IMR-90 (cell line): ENCODE measurements around the gene CCN5.

ENCODE experiments used
- BHLHE40 ChIP-seq: fragments of 150-350 bp; IDR thresholded peaks from 2 replicates; pipeline ENCODE4 v1.6.1; 2016; ENCODE audit warnings: mild to moderate bottlenecking, low read depth, low read length
- CEBPB ChIP-seq: IDR thresholded peaks from 2 replicates; pipeline ENCODE4 v1.6.1; 2012; ENCODE audit warnings: low read depth, low read length, improper control_type of control experiment
- CHD1 ChIP-seq: IDR thresholded peaks from 2 replicates; pipeline ENCODE4 v1.6.1; 2012; ENCODE audit warnings: low read depth, low read length, improper control_type of control experiment
- FOS ChIP-seq: fragments of 150-350 bp; IDR thresholded peaks from 2 replicates; pipeline ENCODE4 v1.6.1; 2016; ENCODE audit warnings: low read depth, low read length
- MAFK ChIP-seq: IDR thresholded peaks from 2 replicates; pipeline ENCODE4 v1.6.1; 2012; ENCODE audit warnings: low read depth, low read length, improper control_type of control experiment
- MAZ ChIP-seq: IDR thresholded peaks from 2 replicates; pipeline ENCODE4 v1.6.1; 2012; ENCODE audit warnings: low read depth, mild to moderate bottlenecking, low read length, improper control_type of control experiment, moderate library complexity, borderline replicate concordance
- MXI1 ChIP-seq: IDR thresholded peaks from 2 replicates; pipeline ENCODE4 v1.6.1; 2012; ENCODE audit warnings: low read depth, mild to moderate bottlenecking, low read length, moderate library complexity, borderline replicate concordance
- POLR2A ChIP-seq: IDR thresholded peaks from 2 replicates; pipeline ENCODE4 v1.6.1; 2012; ENCODE audit warnings: mild to moderate bottlenecking, low read depth, low read length
- RAD21 ChIP-seq: IDR thresholded peaks from 2 replicates; pipeline ENCODE4 v1.6.1; 2012; ENCODE audit warnings: low read length, improper control_type of control experiment
- RFX5 ChIP-seq: IDR thresholded peaks from 2 replicates; pipeline ENCODE4 v1.8.0; 2012; ENCODE audit warnings: low read depth, mild to moderate bottlenecking, low read length, moderate library complexity
- SMC3 ChIP-seq: fragments of 150-350 bp; IDR thresholded peaks from 2 replicates; pipeline ENCODE4 v1.6.1; 2016; ENCODE audit warnings: low read depth, mild to moderate bottlenecking, antibody characterized with exemption, low read length, moderate library complexity
- TF ChIP-seq, protein P1 (sequence below): conservative IDR thresholded peaks from 2 replicates; pipeline ENCODE4 v1.5.1; 2012; ENCODE audit warnings: mild to moderate bottlenecking, low read depth, low read length, improper control_type of control experiment
- TF ChIP-seq, protein P2 (sequence below): fragments of 150-350 bp; IDR thresholded peaks from 2 replicates; pipeline ENCODE4 v1.6.1; 2016; ENCODE audit warnings: low read depth, mild to moderate bottlenecking, low read length, moderate library complexity, borderline replicate concordance
- TF ChIP-seq, protein P3 (sequence below): fragments of 150-350 bp; IDR thresholded peaks from 2 replicates; pipeline ENCODE4 v1.6.1; 2017; ENCODE audit warnings: mild to moderate bottlenecking, antibody characterized with exemption, low read length, low read depth

DNA sequence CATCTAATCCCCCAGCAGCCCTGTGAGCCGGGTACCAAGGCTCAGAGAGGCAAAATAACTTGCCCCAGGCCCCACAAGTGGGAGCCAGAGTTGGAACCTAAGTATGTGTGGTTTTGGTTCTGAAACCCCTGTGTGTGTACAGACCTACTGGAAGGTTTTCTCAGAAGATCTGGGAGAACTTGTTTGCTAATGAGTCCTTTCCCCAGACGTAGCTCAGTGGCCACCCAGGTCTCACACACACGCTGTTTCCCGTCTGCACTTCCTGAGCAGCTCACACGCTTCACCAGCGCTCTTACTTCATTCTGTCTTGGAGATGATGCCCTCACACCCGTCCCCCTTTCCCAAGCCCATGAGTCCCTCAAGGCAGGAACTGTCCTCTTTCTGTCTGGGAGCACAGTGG, 8.2 kb downstream of the CCN5 start:
- TF ChIP-seq, protein P1, sequence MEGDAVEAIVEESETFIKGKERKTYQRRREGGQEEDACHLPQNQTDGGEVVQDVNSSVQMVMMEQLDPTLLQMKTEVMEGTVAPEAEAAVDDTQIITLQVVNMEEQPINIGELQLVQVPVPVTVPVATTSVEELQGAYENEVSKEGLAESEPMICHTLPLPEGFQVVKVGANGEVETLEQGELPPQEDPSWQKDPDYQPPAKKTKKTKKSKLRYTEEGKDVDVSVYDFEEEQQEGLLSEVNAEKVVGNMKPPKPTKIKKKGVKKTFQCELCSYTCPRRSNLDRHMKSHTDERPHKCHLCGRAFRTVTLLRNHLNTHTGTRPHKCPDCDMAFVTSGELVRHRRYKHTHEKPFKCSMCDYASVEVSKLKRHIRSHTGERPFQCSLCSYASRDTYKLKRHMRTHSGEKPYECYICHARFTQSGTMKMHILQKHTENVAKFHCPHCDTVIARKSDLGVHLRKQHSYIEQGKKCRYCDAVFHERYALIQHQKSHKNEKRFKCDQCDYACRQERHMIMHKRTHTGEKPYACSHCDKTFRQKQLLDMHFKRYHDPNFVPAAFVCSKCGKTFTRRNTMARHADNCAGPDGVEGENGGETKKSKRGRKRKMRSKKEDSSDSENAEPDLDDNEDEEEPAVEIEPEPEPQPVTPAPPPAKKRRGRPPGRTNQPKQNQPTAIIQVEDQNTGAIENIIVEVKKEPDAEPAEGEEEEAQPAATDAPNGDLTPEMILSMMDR = no peak
- TF ChIP-seq, protein P2, sequence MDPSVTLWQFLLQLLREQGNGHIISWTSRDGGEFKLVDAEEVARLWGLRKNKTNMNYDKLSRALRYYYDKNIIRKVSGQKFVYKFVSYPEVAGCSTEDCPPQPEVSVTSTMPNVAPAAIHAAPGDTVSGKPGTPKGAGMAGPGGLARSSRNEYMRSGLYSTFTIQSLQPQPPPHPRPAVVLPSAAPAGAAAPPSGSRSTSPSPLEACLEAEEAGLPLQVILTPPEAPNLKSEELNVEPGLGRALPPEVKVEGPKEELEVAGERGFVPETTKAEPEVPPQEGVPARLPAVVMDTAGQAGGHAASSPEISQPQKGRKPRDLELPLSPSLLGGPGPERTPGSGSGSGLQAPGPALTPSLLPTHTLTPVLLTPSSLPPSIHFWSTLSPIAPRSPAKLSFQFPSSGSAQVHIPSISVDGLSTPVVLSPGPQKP = no peak
- TF ChIP-seq POLR2A (no peak), SMC3 (no peak), RAD21 (no peak), MAZ (no peak), CEBPB (no peak), RFX5 (no peak), BHLHE40 (no peak), MAFK (no peak), MXI1 (no peak), FOS (no peak), CHD1 (no peak)
- TF ChIP-seq, protein P3, sequence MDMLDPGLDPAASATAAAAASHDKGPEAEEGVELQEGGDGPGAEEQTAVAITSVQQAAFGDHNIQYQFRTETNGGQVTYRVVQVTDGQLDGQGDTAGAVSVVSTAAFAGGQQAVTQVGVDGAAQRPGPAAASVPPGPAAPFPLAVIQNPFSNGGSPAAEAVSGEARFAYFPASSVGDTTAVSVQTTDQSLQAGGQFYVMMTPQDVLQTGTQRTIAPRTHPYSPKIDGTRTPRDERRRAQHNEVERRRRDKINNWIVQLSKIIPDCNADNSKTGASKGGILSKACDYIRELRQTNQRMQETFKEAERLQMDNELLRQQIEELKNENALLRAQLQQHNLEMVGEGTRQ = no peak
